ENCODE results near the gene COMT. TPM values are rescaled to one million over a fixed set of nuclear protein-coding genes. Genes with fewer than 3 reads are reported as not detected.

Gene COMT
- total and polyA plus RNA-seq, 2 donors from 2014 or later, result 118 to 244 TPM

- TF ChIP-seq, protein P1, sequence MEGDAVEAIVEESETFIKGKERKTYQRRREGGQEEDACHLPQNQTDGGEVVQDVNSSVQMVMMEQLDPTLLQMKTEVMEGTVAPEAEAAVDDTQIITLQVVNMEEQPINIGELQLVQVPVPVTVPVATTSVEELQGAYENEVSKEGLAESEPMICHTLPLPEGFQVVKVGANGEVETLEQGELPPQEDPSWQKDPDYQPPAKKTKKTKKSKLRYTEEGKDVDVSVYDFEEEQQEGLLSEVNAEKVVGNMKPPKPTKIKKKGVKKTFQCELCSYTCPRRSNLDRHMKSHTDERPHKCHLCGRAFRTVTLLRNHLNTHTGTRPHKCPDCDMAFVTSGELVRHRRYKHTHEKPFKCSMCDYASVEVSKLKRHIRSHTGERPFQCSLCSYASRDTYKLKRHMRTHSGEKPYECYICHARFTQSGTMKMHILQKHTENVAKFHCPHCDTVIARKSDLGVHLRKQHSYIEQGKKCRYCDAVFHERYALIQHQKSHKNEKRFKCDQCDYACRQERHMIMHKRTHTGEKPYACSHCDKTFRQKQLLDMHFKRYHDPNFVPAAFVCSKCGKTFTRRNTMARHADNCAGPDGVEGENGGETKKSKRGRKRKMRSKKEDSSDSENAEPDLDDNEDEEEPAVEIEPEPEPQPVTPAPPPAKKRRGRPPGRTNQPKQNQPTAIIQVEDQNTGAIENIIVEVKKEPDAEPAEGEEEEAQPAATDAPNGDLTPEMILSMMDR (IDR thresholded peaks at IDR 0.05; ENCODE audit: borderline replicate concordance, extremely low read depth, insufficient read depth), result no peak
- no peaks in the 10 kb centered on the region for H3K9me3 ChIP-seq (ENCODE audit: control insufficient read depth in 2 of 3, insufficient read depth in 1 of 3, low read length in 3 of 3)
- peak overlapping the region in 1 of 2 donors; percentile 3 for H3K27ac ChIP-seq (ENCODE audit: low read depth in 2 of 2, low read length in 2 of 2)
- H3K36me3 ChIP-seq (ENCODE audit: control insufficient read depth in 2 of 3, insufficient read depth in 3 of 3, low read length in 3 of 3), result no peaks in the 10 kb centered on the region
- H3K9ac ChIP-seq (ENCODE audit: low read length in 3 of 3), result no peak overlapping the region
- H3K4me3 ChIP-seq (ENCODE audit: low read length in 3 of 3), result no peak overlapping the region
- intact Hi-C loops (cut with DNase I), result no loop called here
- DNase-seq (peak in 1 of 5 donors; percentile 69), FAIRE-seq (no peak)
- H3K4me1 ChIP-seq (ENCODE audit: control insufficient read depth in 2 of 3, insufficient read depth in 2 of 3, low read depth in 1 of 3, low read length in 3 of 3), result peaks cover 0 to 14% (median 0%) of the 10 kb centered on the region in 3 donors
- no peaks in the 10 kb centered on the region for H3K27me3 ChIP-seq (ENCODE audit: control insufficient read depth, insufficient read depth, low read length)
Observed at GRCh38 chr22:19990609-19991394, 49.2 kb downstream of the COMT start.

- H3K9ac ChIP-seq (ENCODE audit: low read length in 3 of 3), result no peak overlapping the region
- no peaks in the 10 kb centered on the region for H3K36me3 ChIP-seq (ENCODE audit: control insufficient read depth in 2 of 3, insufficient read depth in 3 of 3, low read length in 3 of 3)
- H3K4me3 ChIP-seq (ENCODE audit: low read length in 3 of 3), result no peak overlapping the region
- DNase-seq (peak in 1 of 5 donors; percentile 70), FAIRE-seq (no peak)
- H3K9me3 ChIP-seq (ENCODE audit: control insufficient read depth in 2 of 3, insufficient read depth in 1 of 3, low read length in 3 of 3), result no peaks in the 10 kb centered on the region
- no peak overlapping the region for H3K27ac ChIP-seq (ENCODE audit: low read depth in 2 of 2, low read length in 2 of 2)
- TF ChIP-seq, protein P1 (IDR thresholded peaks at IDR 0.05; ENCODE audit: borderline replicate concordance, extremely low read depth, insufficient read depth), result no peak
- intact Hi-C loops (cut with DNase I), result no loop called here
- peaks cover 0 to 11% (median 0%) of the 10 kb centered on the region in 3 donors for H3K4me1 ChIP-seq (ENCODE audit: control insufficient read depth in 2 of 3, insufficient read depth in 2 of 3, low read depth in 1 of 3, low read length in 3 of 3)
- no peaks in the 10 kb centered on the region for H3K27me3 ChIP-seq (ENCODE audit: control insufficient read depth, insufficient read depth, low read length)
Observed at GRCh38 chr22:19991395-19991644, 49.7 kb downstream of the COMT start.

DNA sequence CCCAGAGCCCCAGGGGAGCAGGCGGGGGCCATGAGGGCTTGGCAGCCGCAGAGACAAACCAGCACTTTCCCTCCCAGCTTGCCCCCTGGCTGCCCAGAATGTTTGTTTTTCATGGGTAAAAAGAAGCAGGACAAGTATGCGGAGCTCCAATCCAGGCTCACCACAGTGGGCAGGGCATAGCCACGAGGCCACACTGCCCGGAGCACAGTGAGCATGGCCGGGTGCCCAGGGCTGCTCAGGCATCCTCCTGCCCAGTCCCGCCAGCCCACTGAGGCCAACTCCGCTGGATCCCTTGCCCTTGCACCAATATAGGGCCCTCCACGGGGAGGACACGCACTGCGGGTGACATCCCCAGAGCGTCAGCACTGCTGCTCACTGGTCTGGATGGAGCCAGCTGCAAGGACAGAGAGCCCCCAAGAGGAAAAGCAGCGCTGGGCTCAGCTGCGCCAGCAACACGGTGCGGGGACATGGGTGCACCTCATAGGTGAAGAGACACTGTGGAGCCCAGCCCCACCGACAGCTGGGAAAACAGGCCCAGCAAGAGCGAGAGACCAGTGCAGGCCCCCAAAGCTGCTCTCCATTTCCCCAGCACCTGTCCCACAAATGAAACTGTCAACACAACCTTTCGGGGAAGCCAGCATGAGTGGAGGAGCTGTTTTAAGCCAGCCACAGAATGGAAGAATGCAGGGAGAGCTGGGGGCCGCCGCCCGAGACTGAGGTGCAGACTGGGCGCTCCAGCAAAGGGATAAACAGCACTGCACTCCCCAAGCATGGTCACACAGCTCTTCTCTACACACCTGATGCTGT lies 50.3 kb downstream of the COMT start:
- H3K27ac ChIP-seq (ENCODE audit: low read depth in 2 of 2, low read length in 2 of 2), result no peak overlapping the region
- intact Hi-C loops (cut with DNase I), result no loop called here
- DNase-seq (peak in 1 of 5 donors; percentile 66), FAIRE-seq (no peak)
- H3K9me3 ChIP-seq (ENCODE audit: control insufficient read depth in 2 of 3, insufficient read depth in 1 of 3, low read length in 3 of 3), result no peaks in the 10 kb centered on the region
- no peak overlapping the region for H3K9ac ChIP-seq (ENCODE audit: low read length in 3 of 3)
- H3K27me3 ChIP-seq (ENCODE audit: control insufficient read depth, insufficient read depth, low read length), result no peaks in the 10 kb centered on the region
- no peaks in the 10 kb centered on the region for H3K36me3 ChIP-seq (ENCODE audit: control insufficient read depth in 2 of 3, insufficient read depth in 3 of 3, low read length in 3 of 3)
- TF ChIP-seq, protein P1 (IDR thresholded peaks at IDR 0.05; ENCODE audit: borderline replicate concordance, extremely low read depth, insufficient read depth), result no peak
- H3K4me1 ChIP-seq (ENCODE audit: control insufficient read depth in 2 of 3, insufficient read depth in 2 of 3, low read depth in 1 of 3, low read length in 3 of 3), result peaks cover 0 to 12% (median 0%) of the 10 kb centered on the region in 3 donors
- no peak overlapping the region for H3K4me3 ChIP-seq (ENCODE audit: low read length in 3 of 3)
